ENCODE results near the gene RAN. TPM values are rescaled to one million over a fixed set of nuclear protein-coding genes. Genes with fewer than 3 reads are reported as not detected.

RAN gene
- total and polyA plus RNA-seq, 9 of the 15 experiments (the other 6 are each of a cell fraction or from before 2014, with no cell fraction given) = 1,687 to 3,820 (median 2,300) TPM

GRCh38 chr12:130832561-130833209 lies 39.2 kb upstream of the RAN start (continued):
- TF ChIP-seq CTBP1 (IDR thresholded peaks at IDR 0.05; ENCODE audit: borderline replicate concordance) = peak; percentile 77; the same call in 1 of the 2 replicates
- TF ChIP-seq HIVEP1 (CRISPR knock-in tag; IDR thresholded peaks at IDR 0.05) = no peak
- TF ChIP-seq CBX1 (IDR thresholded peaks at IDR 0.05; ENCODE audit: low read depth) = no peak
- no peak for TF ChIP-seq PBX2 (CRISPR knock-in tag; IDR thresholded peaks at IDR 0.05; ENCODE audit: low read depth)
- TF ChIP-seq PBX2 (tag; conservative IDR thresholded peaks at IDR 0.05; ENCODE audit: low read depth) = peak; percentile 58
- TF ChIP-seq ARID4B (CRISPR knock-in tag; IDR thresholded peaks at IDR 0.05) = peak; percentile 70; the same call in 1 of the 2 replicates
- no peak for TF ChIP-seq ZKSCAN8 (CRISPR knock-in tag; IDR thresholded peaks at IDR 0.05)
- peak; percentile 91 for TF ChIP-seq CBFA2T3 (IDR thresholded peaks at IDR 0.05)
- TF ChIP-seq ZSCAN29 (IDR thresholded peaks at IDR 0.05) = no peak
- TF ChIP-seq MAZ (CRISPR knock-in tag; conservative IDR thresholded peaks at IDR 0.05 in 1 of 2, IDR thresholded peaks at IDR 0.05 in 1 of 2) = no peak
- TF ChIP-seq ZBTB1 (CRISPR knock-in tag; IDR thresholded peaks at IDR 0.05; ENCODE audit: borderline replicate concordance, low read depth) = no peak
- no peak for TF ChIP-seq TFE3 (CRISPR knock-in tag; IDR thresholded peaks at IDR 0.05)
- no peak for TF ChIP-seq CBX2 (IDR thresholded peaks at IDR 0.05; ENCODE audit: insufficient read depth, low read length, poor library complexity, severe bottlenecking)
- no peak for TF ChIP-seq ERF (CRISPR knock-in tag; IDR thresholded peaks at IDR 0.05)
- TF ChIP-seq NCOA2 (IDR thresholded peaks at IDR 0.05; ENCODE audit: partially characterized antibody in 2 of 2) = no peak
- peak; percentile 62 for TF ChIP-seq MEIS2 (IDR thresholded peaks at IDR 0.05; ENCODE audit: partially characterized antibody)
- TF ChIP-seq PML (IDR thresholded peaks at IDR 0.05; ENCODE audit: low read length) = 0 out of 2 replicates have a peak, but pooled peaks have one; percentile 33
- TF ChIP-seq SMAD3 (CRISPR knock-in tag; conservative IDR thresholded peaks at IDR 0.05) = no peak
- no peak for TF ChIP-seq ZNF3 (CRISPR knock-in tag; IDR thresholded peaks at IDR 0.05)
- no peak for TF ChIP-seq HSF4 (CRISPR knock-in tag; IDR thresholded peaks at IDR 0.05; ENCODE audit: borderline replicate concordance)
- TF ChIP-seq SMARCA4 (IDR thresholded peaks at IDR 0.05) = peak; percentile 72

Data from K562 (cell line).